Anterior cingulate cortex (tissue), 58 donors: ENCODE measurements around the gene CD248.
"Not testable (repeated sequence)": the region's sequence is repeated elsewhere in the genome, so short reads cannot be mapped to it uniquely, and the experiment has no call there.

Source experiments
- DNase-seq, 58 donors: peaks; one replicate each; lab custom pipeline; 2025; lab: John Stamatoyannopoulos, UW

Gene CD248

GRCh38 chr11:66279092-66279734 lies 37.6 kb downstream of the CD248 start:
- DNase-seq, result no peak

GRCh38 chr11:66278363-66279091 lies 38.3 kb downstream of the CD248 start:
- DNase-seq, result peak in 1 of 58 donors; percentile 49

GRCh38 chr11:66277471-66278362 lies 39.1 kb downstream of the CD248 start, which contains the start of gene CNIH2:
TSS of gene CNIH2 (plus strand) at chr11:66278175. CDS start at chr11:66278457, 282 bp downstream.
- DNase-seq, result peak in 9 of 58 donors; percentile 21 to 46 (median 30)

- not testable (repeated sequence) for DNase-seq
These were observed 39.8 kb downstream of the CD248 start for GRCh38 chr11:66277064-66277463.

GRCh38 chr11:66276619-66277018 lies 40.2 kb downstream of the CD248 start:
- DNase-seq, result not testable (repeated sequence)

- DNase-seq, result no peak
These were observed 40.7 kb downstream of the CD248 start for GRCh38 chr11:66275984-66276612.

GRCh38 chr11:66275396-66275795 lies 41.4 kb downstream of the CD248 start:
- no peak for DNase-seq

GRCh38 chr11:66274219-66274618 lies 42.6 kb downstream of the CD248 start:
- no peak for DNase-seq

GRCh38 chr11:66272596-66272995 lies 44.2 kb downstream of the CD248 start:
- no peak for DNase-seq

- DNase-seq, result no peak
These were observed 45.0 kb downstream of the CD248 start for GRCh38 chr11:66271816-66272215.

- peak in 3 of 58 donors; percentile 54 to 75 (median 54) for DNase-seq
These were observed 47.6 kb downstream of the CD248 start for GRCh38 chr11:66268952-66269905.

GRCh38 chr11:66268244-66268951 lies 48.4 kb downstream of the CD248 start, which contains the start of gene RAB1B:
TSS of gene RAB1B (plus strand) at chr11:66268639. CDS start at chr11:66268680, 41 bp downstream.
- peak; percentile 93 to 100 (median 99) for DNase-seq

- DNase-seq, result peak; percentile 17 to 91 (median 84)
These were observed 49.2 kb downstream of the CD248 start for GRCh38 chr11:66267379-66268243.

- DNase-seq, result peak in 1 of 58 donors; percentile 63
These were observed 49.8 kb downstream of the CD248 start for GRCh38 chr11:66267039-66267378.

GRCh38 chr11:66266378-66267038 lies 50.3 kb downstream of the CD248 start:
- DNase-seq, result no peak

- no peak for DNase-seq
These were observed 51.1 kb downstream of the CD248 start for GRCh38 chr11:66265531-66266377.
